Stimulated activated CD4-positive, alpha-beta T cell treated with anti-CD3 and anti-CD28 coated beads, Interleukin-4, amount 100 ng/mL, for 4 hours (primary cell): ENCODE results near the gene BCKDHB.

Experiments
- DNase-seq, 2 experiments: peaks; one replicate each; pipeline ENCODE4 v3.0.0-alpha.2; 2020

Gene BCKDHB

DNA sequence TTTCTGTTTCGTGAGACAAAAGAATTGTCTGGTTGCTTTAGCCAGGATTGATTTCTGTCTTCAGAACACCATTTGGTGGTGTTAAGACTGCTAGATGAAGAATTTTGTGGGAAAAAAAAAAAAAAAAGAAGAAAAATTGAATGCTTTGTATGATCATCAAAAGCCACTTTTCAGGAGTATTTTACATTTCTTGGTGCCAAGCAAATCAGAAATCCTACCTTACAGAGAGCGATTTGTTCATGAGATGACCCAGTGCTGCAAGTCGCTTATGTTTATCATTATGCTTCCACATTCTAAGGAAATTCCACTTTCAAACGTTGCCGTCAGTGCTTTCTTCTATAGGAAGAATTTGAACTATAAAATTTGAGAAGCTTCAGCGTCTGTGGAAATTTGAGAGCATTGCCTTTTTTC is 228.7 kb downstream of the BCKDHB start:
- no peak for DNase-seq

GRCh38 chr6:80336911-80337310 is 230.4 kb downstream of the BCKDHB start:
- DNase-seq = no peak

DNA sequence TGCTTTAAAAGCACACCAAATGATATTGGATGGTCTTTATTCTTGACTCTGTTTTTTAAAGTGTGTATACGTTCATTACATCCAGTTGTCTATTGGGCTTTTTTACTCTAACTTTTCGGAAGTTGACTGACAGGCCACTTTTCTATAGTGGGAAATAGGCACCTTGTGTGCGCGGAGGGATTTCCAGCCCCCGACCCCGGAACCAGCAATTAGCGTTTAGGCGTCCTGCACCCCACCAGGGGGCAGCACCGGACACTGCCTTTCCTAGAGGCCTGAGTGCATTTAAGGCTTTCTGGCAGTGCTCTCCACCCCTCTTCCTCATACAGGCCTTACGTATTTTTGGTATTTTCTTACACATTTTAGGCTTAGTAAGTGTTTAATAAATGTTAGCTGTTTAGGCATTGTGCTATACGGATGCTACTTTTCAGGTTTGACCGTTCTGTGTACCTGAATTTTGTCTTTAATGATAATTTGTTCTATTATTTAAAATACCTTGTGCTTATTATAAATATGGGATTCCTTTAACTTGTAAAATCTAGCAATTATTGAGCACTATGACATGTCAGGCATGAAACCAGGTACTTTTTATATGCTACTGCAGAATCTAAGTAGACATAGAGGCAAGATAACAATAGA is 231.8 kb downstream of the BCKDHB start:
- peak; percentile 51 to 66 for DNase-seq

GRCh38 chr6:80339421-80339820 is 232.9 kb downstream of the BCKDHB start:
- no peak for DNase-seq

GRCh38 chr6:80340280-80340679 is 233.8 kb downstream of the BCKDHB start:
- DNase-seq = no peak

DNA sequence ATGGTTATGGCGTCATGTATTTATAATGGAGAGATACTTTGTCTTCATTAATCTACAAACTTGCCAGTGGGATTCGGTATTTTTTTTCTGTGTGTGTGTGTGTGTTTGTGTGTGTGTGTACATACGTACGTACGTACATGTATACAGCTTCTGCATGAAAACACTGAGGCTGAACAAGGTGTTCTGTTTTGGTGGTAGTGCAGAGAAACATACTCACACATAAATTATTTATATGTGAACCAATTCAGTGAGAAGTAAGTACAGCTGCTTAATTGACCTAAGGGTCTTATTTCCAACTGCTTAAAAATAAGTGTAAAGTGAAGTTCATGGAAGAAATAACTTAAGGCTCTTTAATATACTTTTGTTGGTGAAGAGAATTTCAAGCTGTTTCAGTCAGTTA is 234.2 kb downstream of the BCKDHB start:
- DNase-seq = no peak

GRCh38 chr6:80341330-80341729 is 234.9 kb downstream of the BCKDHB start:
- no peak for DNase-seq

DNA sequence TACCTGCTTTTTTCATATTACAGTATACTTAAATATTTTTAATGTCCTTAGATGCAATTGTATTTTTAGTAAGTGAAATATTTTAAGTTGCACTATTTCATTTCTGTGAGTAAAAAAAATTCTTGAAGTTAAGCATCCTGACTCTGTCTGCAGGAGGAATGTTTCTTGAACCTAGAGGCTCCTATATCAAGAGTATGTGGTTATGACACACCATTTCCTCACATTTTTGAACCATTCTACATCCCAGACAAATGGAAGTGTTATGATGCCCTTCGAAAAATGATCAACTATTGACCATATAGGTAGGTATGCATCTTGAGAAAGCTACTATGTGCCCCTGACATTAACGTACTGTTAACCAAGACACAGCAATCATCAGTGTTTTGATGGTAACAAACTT is 237.0 kb downstream of the BCKDHB start:
- DNase-seq = no peak

DNA sequence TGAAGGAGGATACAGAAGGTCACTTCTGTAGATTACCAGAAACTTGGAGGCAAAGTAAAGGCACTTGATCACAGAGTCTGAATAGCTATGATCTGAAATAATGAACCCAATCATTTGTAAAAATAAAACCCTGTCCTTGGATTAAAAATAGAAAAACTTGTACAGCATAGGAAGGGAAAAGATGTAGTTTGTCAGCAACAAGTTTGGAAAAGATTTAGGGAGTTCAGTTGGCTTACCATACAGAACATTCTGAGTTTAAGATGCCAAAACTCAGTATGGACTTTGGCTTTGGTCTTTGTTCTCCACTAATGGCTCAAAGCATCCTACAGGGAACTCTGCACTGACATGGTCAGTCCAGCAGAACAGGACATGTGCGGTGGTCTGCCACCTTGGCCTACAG is 240.6 kb downstream of the BCKDHB start:
- DNase-seq = no peak

- no peak for DNase-seq
Measured at GRCh38 chr6:80348263-80348662, 241.8 kb downstream of the BCKDHB start.

DNA sequence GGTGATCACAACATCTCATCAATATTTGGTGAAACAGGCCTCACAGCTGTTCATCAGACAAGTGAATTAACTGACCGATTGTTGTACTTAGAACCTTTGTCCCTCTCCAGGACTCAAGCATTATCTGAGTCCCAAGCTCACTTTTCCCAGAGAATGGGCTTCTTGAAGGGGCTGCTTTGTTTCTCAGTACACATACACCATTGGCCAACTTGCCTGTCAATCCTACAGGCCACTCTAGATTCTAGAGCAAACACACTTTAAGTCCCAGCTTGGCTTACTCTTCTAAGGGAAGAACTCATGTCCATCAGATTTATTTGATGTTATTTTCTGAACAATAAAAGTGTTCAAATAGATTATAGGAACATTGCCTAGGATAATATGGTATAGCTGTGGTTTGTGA is 249.5 kb downstream of the BCKDHB start:
- no peak for DNase-seq

DNA sequence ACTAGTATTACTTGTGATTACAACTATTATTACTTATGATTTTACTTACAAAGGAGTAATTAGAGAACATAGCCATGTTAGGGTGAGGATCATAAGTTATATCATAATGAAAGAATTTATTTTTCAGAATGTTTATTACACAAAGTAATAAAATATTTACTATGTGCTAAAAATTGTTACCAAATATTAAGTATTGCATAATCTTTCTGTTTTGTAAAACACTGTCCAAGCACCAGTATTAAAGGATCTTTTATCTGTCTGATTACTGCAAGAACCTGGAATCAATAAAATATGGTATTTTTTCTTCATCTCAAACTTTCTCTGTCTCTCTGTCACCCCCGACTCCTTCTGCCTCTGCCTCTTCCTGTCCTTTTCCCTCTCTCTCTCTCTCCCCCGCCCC is 250.1 kb downstream of the BCKDHB start:
- DNase-seq = no peak

DNA sequence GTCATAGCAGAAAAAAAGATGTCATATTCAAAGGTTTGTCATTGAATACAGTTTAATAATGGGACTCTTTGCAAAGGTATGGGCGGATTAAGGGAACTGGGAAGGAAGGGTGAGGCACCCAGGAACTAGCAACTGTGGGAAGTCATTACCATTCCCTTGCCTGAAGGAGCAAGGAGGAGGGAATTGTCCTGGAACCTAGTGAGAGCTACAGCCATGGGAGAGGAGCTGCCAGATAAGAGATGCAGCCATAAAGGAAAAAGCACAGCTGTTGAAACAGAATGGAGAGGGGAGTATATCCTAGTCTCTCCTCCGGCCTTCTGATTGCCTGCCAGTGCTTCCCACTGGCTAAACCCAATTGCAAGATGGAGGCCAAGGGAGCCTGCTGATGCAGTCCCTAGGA is 250.6 kb downstream of the BCKDHB start:
- no peak for DNase-seq

DNA sequence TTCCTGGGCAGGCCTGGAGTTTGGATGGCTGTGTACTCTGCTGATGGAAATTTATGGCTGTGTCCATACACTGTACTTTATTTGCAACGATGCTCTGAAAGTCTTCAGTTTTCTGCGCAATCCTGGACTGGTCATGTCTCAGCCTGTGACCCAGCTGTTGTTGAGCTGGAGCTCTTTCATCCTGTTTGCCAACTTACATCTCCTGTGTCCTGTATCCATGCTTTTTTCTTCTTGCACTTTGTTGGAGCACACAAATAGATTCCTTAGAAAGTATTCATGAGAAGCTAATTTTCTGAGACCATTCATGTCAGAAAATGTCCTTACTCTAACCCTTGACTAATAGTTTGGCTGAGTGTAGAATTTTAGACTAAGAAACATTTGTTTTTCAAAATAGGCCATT is 251.2 kb downstream of the BCKDHB start:
- no peak for DNase-seq

GRCh38 chr6:80363501-80364122 is 257.1 kb downstream of the BCKDHB start:
- DNase-seq = no peak

DNA sequence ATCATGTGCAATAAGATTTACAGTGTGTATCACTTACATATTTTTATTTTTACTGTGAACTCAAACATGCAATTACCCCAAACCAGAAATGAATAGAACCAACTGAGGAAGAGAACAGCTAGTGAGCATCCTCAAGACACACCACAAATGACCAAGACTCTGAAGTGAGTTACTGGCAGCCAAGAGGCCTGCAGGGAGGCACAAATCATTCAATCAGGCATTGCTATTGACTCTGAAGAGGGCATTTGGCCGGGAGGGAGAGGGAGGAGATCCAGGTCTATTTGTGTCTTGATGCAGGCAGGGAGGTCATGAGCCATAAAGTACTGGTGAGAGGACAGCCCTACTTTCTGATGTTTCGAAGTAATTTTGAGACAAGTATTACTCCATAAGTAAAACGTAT is 257.7 kb downstream of the BCKDHB start:
- DNase-seq = no peak

- DNase-seq = no peak
Measured at GRCh38 chr6:80366051-80366450, 259.6 kb downstream of the BCKDHB start.

DNA sequence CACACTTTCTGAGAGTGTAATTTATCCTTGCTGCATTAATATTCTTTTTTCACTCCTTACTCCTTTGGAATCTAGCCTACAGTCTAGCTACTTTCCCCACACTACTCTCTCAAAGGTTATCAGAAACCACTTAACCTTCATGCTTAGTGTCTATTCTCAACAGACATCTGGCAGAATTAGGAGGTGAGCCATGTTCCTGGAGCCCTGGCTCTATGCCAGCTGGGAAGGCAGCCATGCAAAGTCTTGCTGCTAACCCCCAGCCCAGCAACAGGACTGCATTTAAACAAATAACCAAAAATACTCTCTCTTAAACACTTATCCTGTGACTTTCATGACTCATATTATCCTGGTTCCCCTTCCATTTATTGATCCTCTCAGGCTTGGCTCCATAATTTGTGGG is 260.2 kb downstream of the BCKDHB start:
- DNase-seq = no peak

- no peak for DNase-seq
Measured at GRCh38 chr6:80376411-80376810, 269.9 kb downstream of the BCKDHB start.

GRCh38 chr6:80380566-80380965 is 274.1 kb downstream of the BCKDHB start:
- no peak for DNase-seq

DNA sequence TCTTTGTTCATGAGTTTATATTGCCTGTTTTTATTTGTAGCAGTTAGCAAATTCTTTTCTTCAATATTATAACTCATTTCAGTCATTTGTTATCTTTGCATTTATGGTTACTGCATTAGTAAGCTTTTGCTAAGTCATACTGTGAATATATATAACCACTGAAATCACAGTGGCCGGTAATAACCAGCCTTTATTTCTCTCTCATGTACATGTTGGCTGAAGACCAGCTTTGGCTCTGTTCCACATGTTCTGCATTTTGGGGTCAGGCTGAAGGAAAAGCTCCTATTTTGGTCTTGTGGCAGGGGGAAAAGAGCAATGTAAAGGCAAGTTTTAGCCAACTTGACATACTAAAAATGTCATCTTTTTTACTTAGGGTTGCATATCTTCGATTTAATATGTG is 276.3 kb downstream of the BCKDHB start:
- no peak for DNase-seq

DNA sequence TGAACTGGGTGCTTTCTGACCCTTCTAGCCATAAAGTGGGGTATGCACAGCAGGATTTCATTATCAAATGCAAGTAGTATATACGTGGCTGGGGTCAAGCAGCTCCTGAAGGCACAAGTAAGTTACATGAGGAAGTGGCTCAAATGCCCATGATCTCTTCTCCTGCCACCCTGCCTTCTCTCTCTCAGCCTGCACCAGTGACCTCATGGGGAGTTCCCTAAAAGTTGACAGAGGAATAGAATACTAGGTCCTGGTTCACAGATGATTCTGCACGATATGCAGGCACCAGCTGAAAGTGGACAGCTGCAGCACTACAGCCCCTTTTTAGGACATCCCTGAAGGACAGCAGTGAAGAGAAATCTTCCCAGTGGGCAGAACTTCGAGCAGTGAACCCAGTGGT is 282.0 kb downstream of the BCKDHB start:
- no peak for DNase-seq
